IMR-90 (cell line): Measurements from ENCODE around the gene TNS3.

Source experiments
- BHLHE40 ChIP-seq: fragments of 150-350 bp; IDR thresholded peaks from 2 replicates; pipeline ENCODE4 v1.6.1; 2016; ENCODE audit warnings: mild to moderate bottlenecking, low read depth, low read length
- CEBPB ChIP-seq: IDR thresholded peaks from 2 replicates; pipeline ENCODE4 v1.6.1; 2012; ENCODE audit warnings: low read depth, low read length, improper control_type of control experiment
- CTCF ChIP-seq: conservative IDR thresholded peaks from 2 replicates; pipeline ENCODE4 v1.5.1; 2012; ENCODE audit warnings: mild to moderate bottlenecking, low read depth, low read length, improper control_type of control experiment
- FOS ChIP-seq: fragments of 150-350 bp; IDR thresholded peaks from 2 replicates; pipeline ENCODE4 v1.6.1; 2016; ENCODE audit warnings: low read depth, low read length
- POLR2A ChIP-seq: IDR thresholded peaks from 2 replicates; pipeline ENCODE4 v1.6.1; 2012; ENCODE audit warnings: mild to moderate bottlenecking, low read depth, low read length
- RAD21 ChIP-seq: IDR thresholded peaks from 2 replicates; pipeline ENCODE4 v1.6.1; 2012; ENCODE audit warnings: low read length, improper control_type of control experiment
- RCOR1 ChIP-seq: IDR thresholded peaks from 2 replicates; pipeline ENCODE4 v1.6.1; 2012; ENCODE audit warnings: mild to moderate bottlenecking, low read length, improper control_type of control experiment; ENCODE audit not compliant: insufficient replicate concordance
- RFX5 ChIP-seq: IDR thresholded peaks from 2 replicates; pipeline ENCODE4 v1.8.0; 2012; ENCODE audit warnings: low read depth, mild to moderate bottlenecking, low read length, moderate library complexity
- SMC3 ChIP-seq: fragments of 150-350 bp; IDR thresholded peaks from 2 replicates; pipeline ENCODE4 v1.6.1; 2016; ENCODE audit warnings: low read depth, mild to moderate bottlenecking, antibody characterized with exemption, low read length, moderate library complexity
- USF2 ChIP-seq: fragments of 150-350 bp; IDR thresholded peaks from 2 replicates; pipeline ENCODE4 v1.6.1; 2017; ENCODE audit warnings: mild to moderate bottlenecking, antibody characterized with exemption, low read length, low read depth

GRCh38 chr7:47360301-47360900, 221.5 kb downstream of the TNS3 start:
- no peak for TF ChIP-seq CTCF
- no peak for TF ChIP-seq RCOR1
- TF ChIP-seq CEBPB, result no peak
- no peak for TF ChIP-seq USF2
- TF ChIP-seq POLR2A, result no peak
- no peak for TF ChIP-seq SMC3
- no peak for TF ChIP-seq FOS
- no peak for TF ChIP-seq BHLHE40
- TF ChIP-seq RAD21, result no peak
- TF ChIP-seq RFX5, result no peak
